Vagina (tissue), 2 donors: Measurements from ENCODE around the gene KAT2B. TPM values are rescaled to one million over a fixed set of nuclear protein-coding genes. Genes with fewer than 3 reads are reported as not detected.
A peak's percentile ranks its signal among the peaks of the same experiment; 100 is the strongest.

ENCODE experiments used
- DNase-seq, 2 donors: peaks; one replicate each; pipeline ENCODE4 v3.0.0-alpha.2; 2017; ENCODE audit errors: extremely low spot score in 2 of 2
- H3K27ac ChIP-seq: fragments of 200-600 bp; sonication (generic); one replicate; pipeline ENCODE4 v1.5.1; 2019
- H3K27me3 ChIP-seq: fragments of 200-600 bp; sonication (generic); one replicate; pipeline ENCODE4 v1.5.1; 2019
- H3K36me3 ChIP-seq, 2 donors: fragments of 200-600 bp; sonication (generic); one replicate each; pipeline ENCODE4 v1.5.1; 2017 to 2019
- H3K4me1 ChIP-seq: fragments of 200-600 bp; sonication (generic); one replicate; pipeline ENCODE4 v1.5.1; 2019
- H3K4me3 ChIP-seq, 2 donors: fragments of 200-600 bp; sonication (generic); 1 replicate in 1 of 2; 2 replicates in 1 of 2; pipeline ENCODE4 v1.5.1; 2016 to 2019
- H3K9me3 ChIP-seq: fragments of 200-600 bp; sonication (generic); one replicate; pipeline ENCODE4 v1.5.1; 2019
- POLR2A ChIP-seq, 2 donors: fragments of 450-650 bp; IDR thresholded peaks; one replicate each; pipeline ENCODE4 v1.6.1; 2017; ENCODE audit warnings: antibody characterized with exemption in 2 of 2, mild to moderate bottlenecking in 2 of 2, moderate library complexity in 2 of 2
- POLR2AphosphoS5 ChIP-seq, 2 donors: sonication (generic); formaldehyde crosslinking; IDR thresholded peaks; one replicate each; pipeline ENCODE4 v1.9.0; 2017; ENCODE audit warnings: antibody characterized with exemption in 2 of 2, mild to moderate bottlenecking in 2 of 2, low read depth in 1 of 2; ENCODE audit not compliant: insufficient read depth in 1 of 2
- intact Hi-C: fragments of 100-400 bp; cut with DNase I; formaldehyde crosslinking; loops from one replicate; pipeline ENCODE4 v1.15.1; 2023
- total RNA-seq: library from RNA; depleted of rRNA; stranded (reverse); fragments of >200 nt; gene quantifications from one replicate; pipeline ENCODE4 v1.2.3, GENCODE V29; 2016
- TF ChIP-seq, protein P1 (sequence below), 3 experiments: fragments of 450-650 bp in 2 of 3; fragments of 200-600 bp in 1 of 3; sonication (generic) in 1 of 3; IDR thresholded peaks; one replicate each; pipeline ENCODE4 v1.5.1; 2017 to 2019; ENCODE audit warnings: antibody characterized with exemption in 3 of 3, mild to moderate bottlenecking in 2 of 3, moderate library complexity in 2 of 3

KAT2B gene
- total RNA-seq, 1 donor from 2014 or later = 41.0 TPM

DNA sequence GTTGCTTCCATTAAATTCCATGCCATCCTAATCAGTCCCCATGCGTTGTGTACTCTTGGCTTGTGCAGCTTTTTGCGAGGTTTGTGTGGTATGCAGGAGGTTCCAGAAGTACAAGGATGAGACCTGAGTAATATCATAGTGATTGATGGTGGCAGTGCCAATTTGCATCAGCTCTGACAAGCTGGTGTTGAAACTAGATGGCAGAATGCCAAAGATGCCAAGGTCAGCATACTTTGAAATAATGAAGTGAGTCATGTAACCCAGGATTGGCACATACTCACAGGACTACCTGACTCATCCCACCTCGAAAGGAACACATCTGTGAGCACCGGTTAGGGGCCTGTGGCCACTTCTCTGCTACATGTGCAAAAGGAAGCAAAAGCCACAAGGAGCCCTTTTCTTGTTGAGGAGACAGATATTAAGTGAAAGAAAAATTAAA, 14.3 kb downstream of the KAT2B start:
- peak overlapping the region; percentile 56 for H3K27ac ChIP-seq
- TF ChIP-seq POLR2AphosphoS5 (IDR thresholded peaks at IDR 0.05; ENCODE audit: insufficient read depth in 1 of 2, low read depth in 1 of 2) = peak in 1 of 2 donors; percentile 67
- TF ChIP-seq, protein P1, sequence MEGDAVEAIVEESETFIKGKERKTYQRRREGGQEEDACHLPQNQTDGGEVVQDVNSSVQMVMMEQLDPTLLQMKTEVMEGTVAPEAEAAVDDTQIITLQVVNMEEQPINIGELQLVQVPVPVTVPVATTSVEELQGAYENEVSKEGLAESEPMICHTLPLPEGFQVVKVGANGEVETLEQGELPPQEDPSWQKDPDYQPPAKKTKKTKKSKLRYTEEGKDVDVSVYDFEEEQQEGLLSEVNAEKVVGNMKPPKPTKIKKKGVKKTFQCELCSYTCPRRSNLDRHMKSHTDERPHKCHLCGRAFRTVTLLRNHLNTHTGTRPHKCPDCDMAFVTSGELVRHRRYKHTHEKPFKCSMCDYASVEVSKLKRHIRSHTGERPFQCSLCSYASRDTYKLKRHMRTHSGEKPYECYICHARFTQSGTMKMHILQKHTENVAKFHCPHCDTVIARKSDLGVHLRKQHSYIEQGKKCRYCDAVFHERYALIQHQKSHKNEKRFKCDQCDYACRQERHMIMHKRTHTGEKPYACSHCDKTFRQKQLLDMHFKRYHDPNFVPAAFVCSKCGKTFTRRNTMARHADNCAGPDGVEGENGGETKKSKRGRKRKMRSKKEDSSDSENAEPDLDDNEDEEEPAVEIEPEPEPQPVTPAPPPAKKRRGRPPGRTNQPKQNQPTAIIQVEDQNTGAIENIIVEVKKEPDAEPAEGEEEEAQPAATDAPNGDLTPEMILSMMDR (IDR thresholded peaks at IDR 0.05) = no peak
- TF ChIP-seq POLR2A (IDR thresholded peaks at IDR 0.05) = no peak
- peaks cover 73% of the 10 kb centered on the region for H3K4me1 ChIP-seq
- H3K4me3 ChIP-seq = no peak overlapping the region
- no peaks in the 10 kb centered on the region for H3K9me3 ChIP-seq
- H3K36me3 ChIP-seq = no peaks in the 10 kb centered on the region
- H3K27me3 ChIP-seq = no peaks in the 10 kb centered on the region
- DNase-seq = no peak
- intact Hi-C loops = no loop called here

DNA sequence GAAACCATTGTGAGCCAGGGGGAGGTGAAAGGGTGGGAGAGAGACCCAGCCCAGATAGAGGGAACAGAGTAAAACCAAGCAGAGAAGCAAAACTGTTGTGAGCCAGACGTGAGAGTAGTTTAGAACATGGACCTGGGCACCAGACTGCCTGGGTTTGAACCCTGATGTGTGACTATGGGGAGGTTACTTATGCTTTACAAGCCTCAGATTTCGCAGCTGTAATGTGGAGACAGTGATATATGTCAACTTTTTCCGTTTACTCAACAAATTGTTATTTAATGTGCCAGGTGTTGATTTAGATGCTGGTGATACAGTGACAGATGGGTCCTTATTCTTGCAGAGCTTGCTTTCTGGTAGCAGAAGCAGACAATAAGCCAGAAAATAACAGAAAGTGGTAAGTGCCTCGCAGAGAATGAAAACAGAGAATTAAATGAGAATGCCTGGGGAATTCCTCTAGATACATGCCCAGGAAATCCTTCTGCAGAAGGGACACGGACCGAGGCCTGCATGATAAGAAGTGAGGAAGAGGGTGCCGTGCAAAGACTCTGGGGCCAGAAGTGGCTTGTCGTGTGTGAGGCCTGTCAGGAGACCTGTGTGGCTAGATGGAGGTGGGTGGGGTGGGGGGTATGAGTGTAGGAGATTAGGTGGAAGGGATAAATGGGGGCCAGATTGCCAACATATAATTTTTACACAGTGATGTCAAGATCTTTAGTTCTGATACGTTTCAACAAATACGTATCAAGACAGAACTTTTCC, 15.0 kb downstream of the KAT2B start:
- Histone ChIP-seq H3K36me3 (no peaks in the 10 kb centered on the region), H3K27me3 (no peaks in the 10 kb centered on the region), H3K4me1 (peaks cover 68% of the 10 kb centered on the region), H3K27ac (peak overlapping the region; percentile 56), H3K9me3 (no peaks in the 10 kb centered on the region), H3K4me3 (no peak overlapping the region)
- DNase-seq = no peak
- intact Hi-C loops = no loop called here
- TF ChIP-seq POLR2A (IDR thresholded peaks at IDR 0.05) = no peak
- TF ChIP-seq, protein P1 (IDR thresholded peaks at IDR 0.05) = no peak
- no peak for TF ChIP-seq POLR2AphosphoS5 (IDR thresholded peaks at IDR 0.05; ENCODE audit: insufficient read depth in 1 of 2, low read depth in 1 of 2)

DNA sequence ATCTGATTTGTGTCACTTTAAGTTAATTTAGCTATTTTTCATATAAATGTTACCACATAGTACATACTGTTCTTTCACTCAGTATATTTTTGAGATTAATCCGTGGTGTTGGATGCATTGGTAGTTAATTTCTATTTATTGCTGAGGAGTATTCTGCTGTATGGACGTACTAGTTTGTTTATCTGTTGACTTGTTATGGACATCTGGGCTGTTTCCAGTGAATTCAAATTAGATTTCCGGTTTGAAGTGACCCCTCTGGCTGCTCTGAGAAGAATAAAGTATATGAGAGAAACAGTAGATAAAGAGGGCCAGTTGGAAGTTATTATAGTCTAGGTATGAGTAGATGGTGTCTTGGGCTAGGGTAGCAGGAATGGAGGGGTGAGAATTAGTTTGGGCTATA, 15.6 kb downstream of the KAT2B start:
- no peaks in the 10 kb centered on the region for H3K36me3 ChIP-seq
- no peak overlapping the region for H3K4me3 ChIP-seq
- no peaks in the 10 kb centered on the region for H3K27me3 ChIP-seq
- TF ChIP-seq, protein P1 (IDR thresholded peaks at IDR 0.05) = no peak
- no peak for TF ChIP-seq POLR2AphosphoS5 (IDR thresholded peaks at IDR 0.05; ENCODE audit: insufficient read depth in 1 of 2, low read depth in 1 of 2)
- no peak for TF ChIP-seq POLR2A (IDR thresholded peaks at IDR 0.05)
- peaks cover 68% of the 10 kb centered on the region for H3K4me1 ChIP-seq
- H3K27ac ChIP-seq = peak overlapping the region; percentile 56
- H3K9me3 ChIP-seq = no peaks in the 10 kb centered on the region
- DNase-seq = no peak
- intact Hi-C loops = no loop called here

DNA sequence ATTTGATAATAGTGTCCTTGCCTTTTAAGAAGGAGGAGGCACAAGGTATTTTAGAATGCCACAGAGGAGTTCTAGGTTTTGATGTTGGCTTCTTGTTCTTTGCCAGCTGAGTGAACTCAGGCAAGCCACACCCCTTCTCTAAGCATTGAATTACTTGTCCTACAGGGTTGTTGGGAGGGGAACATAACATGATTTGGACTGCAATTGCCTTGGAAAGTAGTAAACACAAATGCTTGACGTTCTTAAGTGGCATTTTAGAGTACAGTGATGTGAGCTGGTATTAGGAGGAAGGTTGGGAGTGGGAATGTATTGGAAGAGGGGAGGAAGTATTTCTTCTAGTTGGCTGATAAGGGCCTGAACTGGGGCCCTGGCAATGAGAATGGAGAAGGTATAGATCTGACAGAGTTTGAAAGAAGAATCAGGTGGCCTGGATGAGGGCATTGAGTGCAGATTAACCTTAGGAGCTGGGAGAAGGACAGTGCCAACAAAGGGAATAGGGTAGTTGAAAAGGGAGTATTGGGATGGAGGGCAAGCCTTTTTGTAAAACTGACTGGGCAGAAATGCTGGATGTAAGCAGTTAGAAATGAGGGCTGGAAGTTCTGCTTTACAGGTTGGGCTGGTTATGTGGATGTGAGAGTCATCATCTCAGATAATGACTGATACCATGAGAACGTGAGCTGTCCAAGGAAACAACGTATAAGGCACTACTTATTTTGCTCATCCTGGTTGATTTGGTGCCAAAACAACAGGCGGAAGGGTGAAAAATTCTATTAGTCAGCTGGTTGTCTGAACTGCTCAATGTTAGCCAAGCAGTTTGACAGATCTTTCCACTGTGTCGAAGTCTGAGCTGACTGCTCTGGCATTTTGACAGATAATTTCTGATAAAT, 16.7 kb downstream of the KAT2B start:
- Histone ChIP-seq H3K27ac (peak overlapping the region; percentile 56), H3K27me3 (no peaks in the 10 kb centered on the region), H3K4me3 (no peak overlapping the region), H3K4me1 (peaks cover 67% of the 10 kb centered on the region), H3K36me3 (no peaks in the 10 kb centered on the region), H3K9me3 (no peaks in the 10 kb centered on the region)
- DNase-seq = no peak
- intact Hi-C loops = no loop called here
- TF ChIP-seq POLR2A (IDR thresholded peaks at IDR 0.05) (no peak), POLR2AphosphoS5 (IDR thresholded peaks at IDR 0.05; ENCODE audit: insufficient read depth in 1 of 2, low read depth in 1 of 2) (no peak)
- TF ChIP-seq, protein P1 (IDR thresholded peaks at IDR 0.05) = no peak
